Medulla oblongata (tissue), 1 donor: ENCODE results near the gene MRPS2.
"Not testable (repeated sequence)": the region's sequence is repeated elsewhere in the genome, so short reads cannot be mapped to it uniquely, and the experiment has no call there.

Experiments used
- DNase-seq: peaks from one replicate; pipeline ENCODE4 v3.0.0-alpha.2; 2015; ENCODE audit errors: extremely low spot score

The MRPS2 gene

DNA sequence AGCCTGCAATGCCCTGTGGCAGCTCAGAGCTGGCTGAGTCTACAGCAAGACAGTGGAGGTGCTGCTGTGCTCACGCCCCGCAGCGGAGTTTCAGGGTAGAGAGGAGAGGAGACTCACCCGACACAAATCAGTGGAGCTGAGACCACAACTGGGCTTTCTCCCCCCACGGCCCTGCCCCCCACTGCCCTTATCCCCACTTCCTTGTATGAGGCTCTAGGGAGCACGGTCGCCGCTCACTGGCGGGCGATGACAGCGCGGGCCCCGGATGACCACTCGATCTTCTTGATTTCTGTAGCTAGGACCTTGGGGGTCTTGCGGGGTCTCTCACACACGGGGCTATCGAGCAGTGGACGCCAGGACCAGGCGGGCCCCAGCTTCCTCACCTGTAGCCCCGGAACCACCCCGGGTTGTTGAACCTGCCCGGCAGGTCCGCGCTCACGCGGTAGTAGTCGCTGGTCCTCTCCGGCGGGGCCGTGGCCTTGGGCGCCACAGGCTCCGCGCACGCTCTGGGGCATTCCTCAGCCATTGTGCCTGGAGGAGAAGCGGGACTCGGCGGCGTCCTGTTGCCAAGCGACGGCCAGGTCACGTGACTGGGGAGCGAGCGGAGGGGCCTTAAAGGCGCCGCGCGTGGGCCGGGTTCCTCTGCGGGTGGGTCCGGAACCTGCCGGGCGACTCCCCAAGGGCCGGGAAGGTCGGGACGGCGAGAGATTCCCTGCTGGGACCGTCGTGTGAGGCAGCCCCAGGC lies 984 bp upstream of the MRPS2 start:
- DNase-seq: peak; percentile 95

DNA sequence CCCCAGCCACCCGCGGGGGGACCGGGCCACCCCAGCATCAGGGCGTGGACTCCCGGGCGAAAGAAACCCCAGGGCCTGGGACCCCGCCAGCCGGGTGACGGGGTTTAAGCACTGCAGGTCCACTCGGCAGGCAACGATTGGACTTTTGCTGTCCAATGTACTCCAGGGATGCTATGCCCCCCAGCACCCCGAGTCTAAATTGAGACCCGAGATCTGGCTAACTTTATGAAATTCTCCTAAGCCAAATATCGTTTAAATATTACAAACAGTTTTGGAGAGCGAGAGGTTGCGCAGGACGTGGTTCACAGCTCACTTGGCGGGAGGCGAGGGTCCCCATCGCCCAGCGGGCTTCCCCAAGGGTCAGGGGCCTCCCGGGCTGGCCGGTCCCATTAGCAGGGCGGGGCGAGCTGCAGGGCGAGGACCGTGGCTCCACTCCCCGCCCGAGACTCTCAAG lies 384 bp upstream of the MRPS2 start:
- no peak for DNase-seq

DNA sequence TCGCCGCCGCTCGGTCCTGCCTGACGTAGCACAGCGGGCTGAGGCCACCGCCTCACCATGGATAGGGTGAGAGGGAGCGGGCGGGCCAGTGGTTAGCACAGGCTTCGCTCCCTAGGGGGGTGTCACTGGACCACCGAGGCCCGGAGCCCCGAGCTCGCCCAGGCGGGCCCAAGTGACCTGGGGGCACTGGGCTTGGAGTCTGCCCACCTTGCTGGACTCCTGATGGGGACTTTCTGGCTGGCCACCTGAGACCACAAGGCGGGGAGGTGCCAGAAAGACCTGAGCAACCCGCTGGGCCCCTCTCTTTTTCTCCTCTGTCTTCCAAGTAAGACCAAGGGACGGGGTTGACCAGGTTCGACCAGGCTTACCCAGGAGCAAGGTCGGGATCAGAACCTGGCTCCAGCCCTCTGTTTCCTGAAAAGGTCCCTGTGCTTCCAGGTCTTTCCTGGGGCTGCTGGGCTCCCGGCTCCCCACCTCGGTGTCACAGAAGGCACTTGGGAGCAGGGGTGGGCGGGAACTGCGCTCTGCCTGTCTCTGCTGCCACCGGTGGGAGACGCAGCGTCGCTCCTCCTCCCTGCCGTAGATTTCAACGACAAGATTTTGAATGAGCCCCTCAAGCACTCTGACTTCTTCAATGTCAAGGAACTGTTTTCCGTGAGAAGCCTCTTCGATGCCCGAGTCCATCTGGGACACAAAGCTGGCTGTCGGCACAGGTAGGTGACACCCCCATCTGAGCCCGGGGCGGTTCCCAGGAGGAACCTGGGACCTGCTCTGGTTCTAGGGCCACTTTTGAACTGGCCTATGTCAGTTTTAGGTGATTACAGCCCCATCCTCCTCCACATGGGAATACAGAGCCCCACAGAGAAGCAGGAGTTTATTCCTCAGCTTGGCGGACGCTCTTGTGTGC lies 1.0 kb downstream of the MRPS2 start:
- DNase-seq: no peak

DNA sequence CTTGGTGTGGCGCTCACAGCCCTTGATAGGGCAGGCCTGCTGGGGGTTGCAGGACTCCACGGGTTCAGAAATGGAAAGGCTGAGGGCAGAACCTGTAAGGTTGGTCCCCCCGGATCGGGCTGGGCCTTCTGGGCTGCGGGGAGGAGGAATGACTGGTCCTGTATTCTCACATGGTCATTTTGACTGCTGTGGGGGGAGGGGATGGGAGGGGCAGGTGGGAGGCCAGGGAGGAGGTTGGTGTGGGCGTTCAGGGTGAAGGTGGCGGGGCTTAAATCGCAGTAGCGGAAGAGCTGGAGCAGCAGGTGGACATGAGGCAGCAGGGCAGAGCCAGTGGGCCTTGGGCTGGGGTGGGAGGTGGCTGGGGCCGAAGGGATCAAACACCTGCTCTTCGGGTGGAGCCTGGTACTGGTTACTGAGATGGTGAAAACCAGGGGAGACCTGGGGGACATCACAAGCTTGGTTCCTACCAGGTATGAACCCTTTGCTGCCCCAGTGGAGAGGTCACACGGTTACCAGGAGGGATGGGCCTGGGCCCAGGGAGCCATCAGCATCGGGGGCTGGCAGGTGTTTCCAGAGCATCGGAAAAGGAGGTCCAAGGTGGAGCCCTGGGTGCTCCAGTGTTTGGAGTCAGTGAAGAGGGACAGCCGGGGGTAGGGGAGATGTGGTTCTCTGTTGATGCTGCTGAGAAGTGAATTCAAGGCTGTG lies 1.8 kb downstream of the MRPS2 start:
- DNase-seq: no peak

DNA sequence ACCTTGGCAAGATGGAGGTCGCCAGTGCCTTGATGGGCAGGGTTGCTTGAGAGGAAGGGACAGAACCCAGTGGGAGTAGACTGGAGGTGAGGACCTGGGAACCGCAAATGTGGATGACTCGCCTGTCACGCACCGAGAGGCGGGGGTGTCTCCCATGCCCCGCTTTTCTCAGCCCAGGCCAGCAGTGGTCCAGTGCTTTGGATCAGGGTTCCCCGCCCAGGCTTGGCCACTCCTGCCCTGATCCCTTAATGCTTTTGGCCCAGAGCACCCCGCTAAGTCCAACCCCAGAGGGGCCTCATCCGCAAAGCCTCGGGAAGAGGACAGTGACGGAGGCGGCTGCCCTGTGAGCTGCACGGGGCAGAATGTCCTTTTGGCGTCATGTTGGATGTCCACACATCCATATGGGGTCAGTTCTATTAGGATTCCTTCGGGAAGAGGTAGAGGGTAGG lies 2.4 kb downstream of the MRPS2 start:
- no peak for DNase-seq

DNA sequence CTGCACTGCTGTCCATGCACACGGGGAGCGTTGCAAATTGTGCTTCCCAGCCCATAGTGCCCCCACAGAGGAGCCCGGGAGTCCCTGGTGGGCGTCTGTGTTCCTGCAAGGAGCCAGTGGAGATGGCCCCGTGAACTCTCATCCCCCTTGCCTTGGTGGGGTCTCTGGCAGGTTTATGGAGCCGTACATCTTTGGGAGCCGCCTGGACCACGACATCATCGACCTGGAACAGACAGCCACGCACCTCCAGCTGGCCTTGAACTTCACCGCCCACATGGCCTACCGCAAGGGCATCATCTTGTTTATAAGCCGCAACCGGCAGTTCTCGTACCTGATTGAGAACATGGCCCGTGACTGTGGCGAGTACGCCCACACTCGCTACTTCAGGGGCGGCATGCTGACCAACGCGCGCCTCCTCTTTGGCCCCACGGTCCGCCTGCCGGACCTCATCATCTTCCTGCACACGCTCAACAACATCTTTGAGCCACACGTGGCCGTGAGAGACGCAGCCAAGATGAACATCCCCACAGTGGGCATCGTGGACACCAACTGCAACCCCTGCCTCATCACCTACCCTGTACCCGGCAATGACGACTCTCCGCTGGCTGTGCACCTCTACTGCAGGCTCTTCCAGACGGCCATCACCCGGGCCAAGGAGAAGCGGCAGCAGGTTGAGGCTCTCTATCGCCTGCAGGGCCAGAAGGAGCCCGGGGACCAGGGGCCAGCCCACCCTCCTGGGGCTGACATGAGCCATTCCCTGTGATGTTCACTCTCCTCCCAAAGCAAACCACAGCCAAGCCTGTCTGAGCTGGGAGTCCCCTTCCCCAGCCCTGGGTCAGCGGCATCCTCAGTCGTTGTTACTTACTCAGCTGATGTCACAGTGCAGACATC lies 3.1 kb downstream of the MRPS2 start:
- no peak for DNase-seq

DNA sequence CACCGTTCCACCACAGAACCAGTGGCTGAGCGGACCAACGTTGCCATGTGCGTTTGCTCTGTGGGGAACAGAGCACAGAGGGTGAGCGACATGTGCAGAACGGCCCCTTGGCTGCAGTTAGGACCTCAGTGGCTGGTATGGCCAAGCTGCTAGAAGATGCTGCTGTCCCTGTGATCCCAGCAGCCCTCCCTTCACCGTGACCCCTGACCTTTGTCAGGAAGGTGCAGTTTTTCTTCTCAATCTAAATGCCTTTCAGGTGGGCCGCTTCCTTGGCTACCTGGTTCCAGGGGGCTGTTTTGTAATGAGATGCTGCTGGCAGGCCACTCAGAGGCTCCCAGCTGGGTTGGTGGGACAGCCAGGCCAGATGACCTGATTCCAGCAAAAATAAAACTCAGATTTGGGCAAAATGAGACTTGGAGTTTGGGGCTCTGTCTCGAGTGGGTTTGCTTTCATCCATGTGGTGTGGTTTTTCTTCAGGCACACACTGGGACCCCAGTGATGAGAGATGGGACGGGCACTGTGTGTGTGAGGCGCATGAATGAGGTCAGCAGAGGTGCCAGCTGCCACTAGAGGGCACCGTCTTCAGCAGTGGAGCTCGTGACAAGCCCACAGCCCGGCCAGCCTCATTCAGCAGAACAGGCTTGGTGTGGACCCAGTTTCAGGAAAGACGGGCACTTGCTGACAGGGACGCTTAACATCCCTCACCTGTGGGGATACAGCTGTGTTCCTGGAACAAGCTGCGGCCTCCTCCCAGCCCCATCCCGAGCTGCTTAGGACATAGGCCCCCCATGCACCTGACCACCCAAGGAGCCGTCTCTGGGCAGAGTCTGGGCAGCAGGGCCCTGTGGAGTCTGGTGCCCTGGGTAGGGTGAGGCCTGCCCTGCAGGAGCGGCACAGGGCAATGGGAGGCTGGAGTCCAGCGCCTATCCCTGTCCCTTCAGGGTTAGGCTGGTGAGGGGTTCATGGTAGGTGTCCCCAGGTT lies 4.1 kb downstream of the MRPS2 start:
- peak; percentile 75 for DNase-seq

DNA sequence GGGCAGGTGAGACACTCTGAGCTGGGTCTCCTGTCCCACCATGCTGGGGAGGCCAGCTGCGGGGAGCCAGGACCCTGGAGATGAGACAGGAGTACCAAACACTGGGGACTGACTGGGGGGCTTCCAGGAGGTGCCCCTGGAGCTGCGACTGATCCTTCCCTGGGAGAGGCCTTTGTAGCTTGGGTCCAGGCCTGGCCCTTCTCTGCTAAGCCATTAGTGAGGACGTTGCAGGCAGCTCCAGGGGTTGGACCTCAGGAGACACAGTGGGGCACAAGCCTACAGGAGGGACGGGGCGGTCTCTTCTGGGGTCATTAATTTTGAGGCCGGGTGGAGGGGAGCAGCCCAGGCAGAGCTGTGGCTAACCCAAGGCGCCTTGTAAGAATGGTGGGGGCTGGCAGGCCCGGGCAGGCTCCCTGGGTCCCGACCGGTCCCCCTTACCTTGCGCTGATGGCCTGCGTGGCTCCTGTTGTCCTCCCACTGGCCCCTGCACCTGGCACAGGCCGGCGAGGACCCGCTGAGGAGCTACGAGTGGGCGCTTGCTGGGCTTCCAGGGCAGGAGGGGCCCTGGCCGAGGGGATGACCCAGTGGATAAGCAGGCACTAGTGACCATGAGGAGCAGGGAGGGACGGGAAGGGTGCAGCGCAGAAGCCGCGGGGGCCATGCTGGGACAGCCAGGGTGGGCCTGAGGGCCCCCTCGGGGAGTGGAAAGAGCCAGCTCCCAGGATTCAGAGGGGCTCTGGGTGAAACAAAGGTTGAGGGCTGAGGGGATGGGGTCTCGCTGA lies 5.1 kb downstream of the MRPS2 start:
- DNase-seq: no peak

DNA sequence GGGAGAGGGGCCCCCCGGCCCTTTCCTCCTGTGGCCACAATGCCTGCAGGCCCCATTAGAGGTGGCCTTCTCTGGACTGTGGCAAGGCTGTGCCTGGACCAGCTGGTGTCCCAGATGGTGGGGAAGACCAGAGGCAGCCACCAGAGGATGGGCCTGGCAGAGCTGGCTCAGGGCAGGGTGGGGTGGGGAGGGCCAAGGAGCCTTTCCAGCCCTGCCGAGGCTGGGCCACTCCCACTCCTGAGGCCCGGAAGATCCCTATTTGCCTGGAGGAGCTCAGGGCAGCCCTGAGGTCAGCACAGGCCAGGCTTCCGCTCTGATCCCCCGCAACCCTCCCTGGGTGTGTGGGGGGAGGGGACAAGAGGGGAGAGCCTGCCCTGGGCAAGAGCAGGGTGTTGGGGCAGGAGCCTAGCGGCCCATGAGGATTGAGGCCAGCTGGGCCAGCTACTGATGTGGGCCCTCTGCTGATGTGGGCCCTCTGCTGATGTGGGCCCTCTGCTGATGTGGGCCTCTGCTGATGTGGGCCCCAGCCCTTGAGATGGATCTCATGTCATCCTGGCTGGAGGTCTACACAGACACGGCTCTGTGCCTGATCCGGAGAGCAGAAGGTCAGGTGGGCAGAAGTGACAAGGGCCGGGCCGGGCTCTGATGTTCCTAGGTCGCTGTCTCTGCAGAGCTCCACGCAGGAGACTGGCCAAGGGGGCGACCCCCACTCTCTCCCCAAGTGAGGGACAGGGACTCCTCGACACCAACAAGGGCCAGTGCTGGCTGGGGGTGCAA lies 6.0 kb downstream of the MRPS2 start:
- DNase-seq: no peak

DNA sequence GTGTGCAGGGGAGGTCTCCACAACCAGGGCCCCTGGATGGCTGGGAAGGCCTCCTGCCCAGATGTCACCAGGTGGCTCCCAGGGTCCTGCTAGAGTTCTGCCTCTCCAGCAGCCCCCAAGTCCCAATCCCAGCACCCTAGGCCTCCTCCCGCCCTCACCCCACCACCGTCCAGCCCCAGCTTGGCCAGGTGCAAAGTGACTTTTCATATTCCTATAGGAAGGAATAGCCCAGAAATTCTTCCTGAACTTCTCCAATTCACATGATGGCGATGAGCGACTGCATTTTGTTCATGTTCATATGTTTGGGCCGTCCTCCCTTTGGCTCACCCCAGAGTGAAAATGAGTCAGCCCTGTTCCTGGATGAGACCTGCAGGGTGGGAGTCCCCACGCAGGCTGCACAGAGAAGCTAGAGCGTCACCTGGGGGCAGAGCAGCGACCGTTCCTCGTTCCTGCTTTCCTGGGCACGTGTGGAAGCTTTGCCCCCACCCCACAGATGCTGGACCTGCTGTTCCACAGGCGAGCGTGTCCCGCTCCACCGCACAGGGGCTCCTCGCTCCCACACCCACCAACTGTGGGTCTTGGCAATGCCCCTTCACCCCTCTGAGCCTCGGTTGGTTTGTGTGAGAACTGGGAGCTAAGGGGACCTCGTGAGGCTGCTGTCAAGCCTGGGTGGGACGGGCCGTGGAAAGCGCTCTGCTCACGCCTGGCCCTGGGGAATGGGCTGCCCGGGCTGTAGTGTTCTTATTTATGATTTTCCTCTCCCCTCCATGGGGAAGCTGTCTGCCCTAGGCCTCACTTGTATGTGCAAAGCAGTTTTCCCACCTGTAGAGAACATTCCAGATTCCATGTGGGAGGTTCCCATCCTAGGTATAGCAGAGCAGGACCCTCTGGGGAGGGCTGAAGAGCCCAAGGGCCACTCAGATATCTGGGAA lies 6.9 kb downstream of the MRPS2 start:
- no peak for DNase-seq

DNA sequence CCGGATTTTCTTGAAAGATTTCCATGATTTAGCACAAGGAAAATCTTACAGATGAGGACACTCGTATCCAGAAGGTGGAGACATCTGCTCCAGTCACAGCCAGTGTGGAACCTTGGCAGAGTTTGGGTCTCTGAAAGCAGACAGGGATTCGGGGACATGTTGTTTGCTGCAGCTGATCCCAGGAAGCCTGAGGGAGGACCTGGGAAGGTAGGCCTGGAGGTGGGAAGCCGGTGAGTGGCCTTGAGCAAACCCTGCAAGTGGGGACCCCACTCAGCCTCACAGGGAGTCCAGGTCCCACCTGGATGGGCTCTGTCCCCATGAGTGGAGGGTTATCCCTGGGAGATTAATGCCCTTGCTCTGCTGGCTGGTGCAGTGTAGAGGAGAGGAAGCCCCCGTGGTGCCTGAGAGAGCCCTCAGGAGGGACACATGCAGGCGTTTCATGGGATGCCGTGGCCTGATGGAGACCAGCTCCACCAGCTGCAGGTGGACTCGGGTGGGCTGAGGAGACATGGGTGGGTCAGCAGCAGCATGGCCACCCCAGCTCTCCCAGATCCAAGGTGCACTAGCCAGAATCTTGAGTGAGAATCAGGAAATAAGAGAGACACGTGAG lies 7.8 kb downstream of the MRPS2 start:
- no peak for DNase-seq

DNA sequence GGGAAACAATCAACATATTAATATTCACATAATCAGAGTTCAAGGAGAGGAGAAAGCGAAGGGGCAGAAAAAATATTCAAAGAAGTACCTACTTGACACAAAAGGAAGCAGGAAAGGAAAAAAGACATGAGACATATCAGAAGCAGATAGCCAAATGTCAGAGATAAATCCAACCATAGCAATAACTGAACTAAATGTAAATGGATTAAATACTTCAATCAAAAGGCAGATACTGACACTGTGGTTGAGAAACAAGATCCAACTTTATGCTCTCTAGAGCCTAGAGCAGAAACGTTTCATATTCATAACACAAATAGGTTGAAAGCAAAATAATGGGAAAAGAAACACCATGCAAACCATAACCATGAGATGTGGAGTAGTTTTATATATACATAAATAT lies 9.0 kb downstream of the MRPS2 start:
- no peak for DNase-seq

DNA sequence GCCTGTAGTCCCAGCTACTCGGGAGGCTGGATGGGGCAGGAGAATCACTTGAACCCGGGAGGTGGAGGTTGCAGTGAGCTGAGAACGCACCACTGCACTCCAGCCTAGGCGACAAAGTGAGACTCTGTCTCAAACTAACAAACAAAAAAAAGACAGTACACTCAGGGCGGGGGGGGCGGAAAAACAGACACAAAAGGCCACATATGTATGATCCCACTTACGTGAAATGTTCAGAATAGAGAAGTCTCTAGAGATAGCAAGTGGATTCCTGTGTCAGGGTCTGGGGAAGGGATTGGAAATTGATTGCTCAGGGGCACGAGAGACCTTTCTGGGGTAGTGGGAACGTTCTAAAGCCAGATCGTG lies 11.7 kb downstream of the MRPS2 start:
- no peak for DNase-seq

DNA sequence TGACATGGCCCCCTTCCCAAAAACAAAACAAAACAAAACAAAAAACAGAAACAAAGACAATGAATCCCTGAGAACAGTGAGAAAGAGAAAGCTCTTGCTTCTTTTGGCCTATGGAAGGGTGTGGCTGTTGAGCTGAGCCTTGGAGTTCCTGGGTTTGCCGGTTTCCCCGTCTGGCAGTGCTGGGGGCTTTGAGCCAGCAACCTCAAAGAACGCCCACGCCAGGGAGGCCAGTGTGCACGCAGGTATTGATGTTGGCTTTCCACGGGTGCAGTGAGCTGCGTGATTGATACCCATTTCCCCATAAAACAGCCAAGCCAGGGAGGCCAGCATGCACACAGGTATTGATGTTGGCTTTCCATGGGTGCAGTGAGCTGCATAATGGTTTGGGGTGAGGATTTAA lies 12.4 kb downstream of the MRPS2 start:
- no peak for DNase-seq

DNA sequence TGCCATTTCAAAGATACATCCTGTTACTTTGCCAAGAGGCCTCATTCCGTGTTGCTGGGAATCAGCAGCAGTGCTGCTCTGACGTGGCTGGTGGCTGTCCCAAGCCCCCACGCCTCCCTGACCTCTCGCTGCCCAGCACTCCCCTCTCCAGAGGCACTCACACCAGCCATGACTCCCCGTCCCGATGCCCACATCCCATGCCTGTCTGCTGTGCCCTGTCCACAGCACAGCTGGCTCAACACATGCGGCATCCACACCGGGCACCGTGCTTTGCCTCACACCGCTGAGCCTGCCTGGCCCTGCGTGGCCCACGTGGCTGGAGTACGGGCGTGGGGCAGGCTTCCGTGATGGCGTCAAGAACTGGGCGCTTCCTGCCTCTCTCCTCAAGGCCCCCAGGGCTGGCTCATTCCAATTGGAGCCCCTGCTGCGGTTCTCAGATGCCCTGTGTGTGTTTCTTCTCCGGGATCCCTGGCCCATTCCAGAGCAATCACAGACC lies 12.9 kb downstream of the MRPS2 start:
- no peak for DNase-seq

DNA sequence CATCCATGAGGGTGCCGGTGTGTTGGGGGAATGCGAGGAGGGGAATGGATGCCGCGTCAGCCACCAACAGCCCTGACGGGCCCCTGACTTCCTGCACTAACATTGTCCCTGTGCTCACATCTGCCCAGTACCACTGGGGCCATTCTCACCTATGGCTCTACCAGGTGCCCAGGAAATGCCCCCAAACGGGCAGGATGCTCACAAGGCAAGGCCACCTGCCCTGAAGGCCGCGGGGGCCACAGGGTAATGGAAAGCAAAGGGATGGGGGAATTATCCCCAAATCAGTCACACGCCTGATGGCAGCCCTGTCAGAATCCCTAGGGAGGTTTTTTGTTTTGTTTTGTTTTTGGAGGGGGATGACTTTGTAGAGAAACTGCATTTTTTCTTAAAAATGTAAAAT lies 13.4 kb downstream of the MRPS2 start:
- DNase-seq: not testable (repeated sequence)
